SIG-M5 (cell line): Measurements from ENCODE around the gene THEMIS.
"Not testable (repeated sequence)": the region's sequence is repeated elsewhere in the genome, so short reads cannot be mapped to it uniquely, and the experiment has no call there.

ENCODE experiments used
- DNase-seq: peaks from one replicate; lab custom pipeline; 2025; lab: John Stamatoyannopoulos, UW

Gene THEMIS

DNA sequence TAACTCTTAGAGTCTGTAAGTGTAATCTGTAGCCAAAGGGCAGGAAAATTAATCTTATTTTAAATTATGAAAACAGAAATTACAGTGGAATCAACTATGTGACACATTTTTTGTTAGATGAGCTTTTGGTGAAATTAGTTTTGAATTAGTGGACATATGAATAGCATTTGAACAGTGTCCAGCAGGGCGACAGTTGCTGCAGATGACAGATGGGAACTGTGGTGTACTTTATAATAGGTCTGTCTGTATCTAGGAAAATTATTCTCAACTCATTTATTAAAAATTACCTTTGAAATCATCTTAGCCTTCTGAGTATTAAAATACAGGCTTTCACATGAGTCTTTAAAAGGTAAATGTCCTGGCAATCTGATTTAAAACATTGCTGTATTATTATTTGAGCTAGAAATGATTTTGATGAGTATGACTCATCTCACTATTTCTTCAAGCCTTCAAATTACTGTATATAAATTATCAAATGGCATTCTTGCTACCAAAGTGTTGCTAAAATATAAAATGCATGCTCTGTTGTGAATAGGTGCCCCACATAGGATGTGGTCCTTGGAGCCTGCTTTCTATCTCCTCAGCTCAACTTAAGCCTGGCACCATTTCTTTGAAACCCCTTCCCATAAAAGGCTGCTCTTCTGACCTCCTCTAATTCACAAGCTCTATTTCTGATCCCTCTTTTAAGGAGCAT, 173.5 kb downstream of the THEMIS start:
- no peak for DNase-seq

DNA sequence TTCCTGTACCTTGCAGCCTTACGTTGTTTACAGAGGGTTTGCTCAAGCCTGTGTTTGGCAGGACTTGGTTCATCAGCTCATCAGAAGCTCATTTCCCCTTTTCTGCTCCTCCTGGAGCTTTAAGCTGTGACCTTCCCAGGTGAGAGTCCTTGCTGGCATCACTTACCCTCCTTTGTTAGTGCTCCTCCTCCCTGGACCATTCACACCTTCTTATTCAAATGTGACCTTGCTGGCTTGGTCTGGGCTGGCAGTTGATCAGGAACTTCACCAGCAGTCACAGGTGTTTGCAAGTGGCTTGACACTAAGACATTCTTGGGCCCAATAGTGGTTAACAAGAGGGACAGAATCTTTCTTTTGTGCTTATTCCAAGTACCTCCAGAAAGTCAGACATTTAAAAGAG, 175.0 kb downstream of the THEMIS start:
- no peak for DNase-seq

DNA sequence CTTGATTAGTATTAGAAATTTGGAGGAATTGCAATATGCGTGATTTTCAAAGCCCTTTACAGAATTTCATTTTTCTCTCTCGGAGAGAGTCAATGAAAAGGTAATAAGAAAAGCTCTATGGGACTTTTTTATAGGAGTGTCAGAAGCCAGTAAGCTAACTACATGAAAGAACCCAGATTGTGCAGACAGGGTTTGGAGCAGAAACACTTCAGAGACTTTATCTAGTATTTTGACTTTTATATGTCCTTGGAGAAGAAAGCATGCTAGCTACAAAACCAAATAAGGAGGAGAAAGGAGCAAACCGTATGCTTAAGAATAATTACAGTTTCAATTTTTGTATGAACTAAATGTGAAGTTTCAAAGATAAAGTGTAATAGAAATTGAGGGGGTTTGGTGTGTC, 182.2 kb downstream of the THEMIS start:
- no peak for DNase-seq

- no peak for DNase-seq
Measured at GRCh38 chr6:127717384-127717783, 183.5 kb downstream of the THEMIS start.

- DNase-seq: no peak
Measured at GRCh38 chr6:127716465-127716864, 184.4 kb downstream of the THEMIS start.

DNA sequence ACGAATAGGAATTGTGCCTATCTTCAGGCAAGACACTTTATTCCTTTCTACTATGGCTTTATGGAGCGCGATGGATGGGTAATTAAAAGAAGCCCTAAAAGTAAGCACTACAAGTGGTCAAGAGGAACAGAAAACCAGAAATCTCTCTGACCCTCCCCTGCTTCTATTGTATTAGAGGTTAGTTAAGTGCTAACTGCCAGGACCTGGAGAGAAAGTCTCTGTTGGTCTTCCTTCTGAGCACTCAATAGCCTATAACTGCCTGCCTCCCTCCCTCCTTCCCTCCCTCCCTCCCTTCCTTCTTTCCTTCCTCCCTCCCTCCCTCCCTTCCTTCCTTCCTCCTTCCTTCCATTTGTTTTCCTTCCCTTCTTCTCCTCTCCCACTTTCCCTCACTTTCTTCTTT, 190.2 kb downstream of the THEMIS start:
- no peak for DNase-seq

DNA sequence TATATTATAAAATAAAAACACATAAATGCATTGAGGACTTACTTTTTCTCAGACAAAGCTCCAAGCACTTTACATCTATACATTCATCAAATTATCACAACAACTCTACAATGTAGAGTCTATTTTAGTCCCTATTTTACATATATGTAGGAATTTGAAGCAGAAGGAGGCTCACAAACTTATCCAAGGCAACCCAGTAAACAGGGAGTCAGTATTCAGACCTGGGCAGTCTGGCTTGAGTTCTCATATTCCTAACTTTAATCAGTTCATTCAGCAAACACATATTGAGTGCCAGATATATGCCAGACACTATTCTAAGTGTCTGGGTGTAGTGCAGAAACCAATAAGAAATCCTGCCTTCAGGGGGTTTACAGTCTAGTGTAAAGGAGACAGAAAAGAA, 194.6 kb downstream of the THEMIS start:
- DNase-seq: no peak

- DNase-seq: no peak
Measured at GRCh38 chr6:127695108-127695507, 205.8 kb downstream of the THEMIS start.

DNA sequence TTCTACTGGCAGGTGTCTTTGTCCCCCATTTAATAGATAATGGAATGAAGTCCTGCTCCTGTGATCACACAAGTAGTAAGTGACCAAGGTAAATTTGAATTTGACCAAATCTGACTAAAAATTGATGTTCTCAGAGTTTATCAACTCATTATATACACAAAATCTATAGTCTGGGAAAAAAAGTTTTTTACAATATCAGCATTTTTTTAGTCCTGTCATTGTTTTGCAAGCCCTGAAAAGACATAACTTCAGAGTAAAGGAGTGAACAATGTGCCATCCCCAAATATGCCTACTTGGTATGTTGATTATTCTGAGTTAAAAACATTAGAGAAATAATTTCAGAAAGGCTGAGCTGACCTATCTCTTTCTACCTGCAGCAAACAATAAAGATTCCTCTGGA, 209.7 kb downstream of the THEMIS start:
- DNase-seq: no peak

DNA sequence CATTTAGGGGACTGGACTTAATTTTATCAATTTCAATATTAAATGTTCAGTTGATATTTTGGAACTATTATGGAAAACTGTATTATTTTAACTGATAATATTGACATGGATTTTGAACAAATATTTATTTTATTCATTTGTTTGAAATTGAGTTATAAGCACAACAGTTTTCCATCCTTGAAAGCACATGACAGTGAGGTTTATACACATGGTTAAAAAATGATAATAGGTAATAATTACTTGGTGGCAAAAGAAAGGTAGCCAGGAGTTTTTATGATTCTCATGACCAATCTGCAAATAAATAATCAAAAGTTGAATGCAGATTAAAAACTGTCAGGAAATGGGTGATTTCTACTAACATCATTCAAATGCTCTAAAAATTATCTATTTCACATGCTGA, 210.3 kb downstream of the THEMIS start:
- DNase-seq: no peak

DNA sequence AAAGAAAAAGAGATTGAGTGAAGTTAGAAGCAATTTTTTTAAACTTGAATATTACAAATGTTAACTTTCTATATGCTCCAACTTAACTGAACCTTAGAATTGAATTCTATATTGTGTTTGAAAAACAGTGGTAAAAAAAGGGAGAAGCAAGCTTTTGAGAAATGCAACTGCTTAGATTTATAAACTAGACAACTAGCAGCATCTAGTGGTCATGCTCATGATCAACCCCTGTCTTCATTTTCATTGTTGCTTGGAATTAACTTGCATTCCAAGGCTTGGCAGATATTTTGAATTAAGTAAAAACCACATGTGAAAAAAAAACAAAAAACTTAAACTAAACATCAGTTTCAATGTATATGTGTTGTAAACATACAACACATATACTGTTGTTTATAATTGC, 210.8 kb downstream of the THEMIS start:
- DNase-seq: no peak

DNA sequence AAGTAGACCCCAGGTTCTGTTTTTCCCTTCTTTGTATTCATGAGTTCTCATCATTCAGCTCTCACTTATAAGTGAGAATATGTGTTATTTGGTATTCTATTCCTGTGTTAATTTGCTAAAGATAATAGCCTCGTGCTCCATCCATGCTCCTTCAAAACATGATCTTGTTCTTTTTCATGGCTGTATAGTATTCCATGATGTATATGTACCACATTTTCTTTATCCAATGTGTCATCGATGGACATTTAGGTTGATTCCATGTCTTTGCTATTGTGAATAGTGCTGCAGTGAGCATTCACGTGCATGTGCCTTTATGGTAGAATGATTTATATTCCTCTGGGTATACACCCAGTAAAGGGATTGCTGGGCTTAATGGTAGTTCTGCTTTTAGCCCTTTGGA, 213.4 kb downstream of the THEMIS start:
- not testable (repeated sequence) for DNase-seq

DNA sequence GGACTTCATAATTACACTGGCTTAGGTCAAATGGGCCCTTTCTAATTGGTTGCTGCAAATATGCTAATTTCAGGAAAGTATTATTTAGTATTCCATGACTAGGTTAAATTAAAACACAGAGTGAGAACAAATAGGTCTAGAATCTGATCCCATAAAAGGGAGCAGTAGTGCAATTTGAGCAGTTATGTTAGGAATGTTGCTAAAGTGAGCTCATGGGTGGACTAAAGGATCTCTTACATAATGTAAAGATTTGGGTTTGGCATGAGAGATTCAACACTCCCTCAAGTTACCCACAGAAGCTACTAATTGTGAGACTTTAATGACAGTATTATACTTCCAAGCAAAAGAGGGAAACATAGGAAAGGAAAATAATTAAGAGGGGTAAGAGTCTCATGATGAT, 214.8 kb downstream of the THEMIS start:
- no peak for DNase-seq

DNA sequence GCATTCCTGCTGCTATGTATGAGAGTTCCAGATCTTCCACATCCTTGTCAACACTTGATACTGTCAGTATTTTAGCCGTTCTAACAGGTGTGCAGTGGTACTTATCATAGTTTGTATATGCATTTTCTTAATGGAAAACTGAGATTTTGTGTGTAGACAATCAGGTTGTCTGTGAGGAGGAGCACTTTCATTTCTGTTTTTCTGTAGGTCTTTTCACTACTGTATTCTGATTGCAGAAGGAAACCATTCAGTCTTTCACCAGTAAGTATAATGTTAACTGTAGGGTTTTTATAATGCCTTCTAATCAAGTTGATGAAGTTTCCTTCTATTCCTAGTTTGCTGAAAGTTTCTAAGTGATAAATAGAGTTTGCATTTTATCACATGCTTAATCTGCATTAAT, 216.4 kb downstream of the THEMIS start:
- no peak for DNase-seq
